DMS79 treated with DMSO at 0.1 percent for 48 hours (cell line): ENCODE data around the gene CCDC110.

Source experiments
- DNase-seq: peaks from one replicate; lab custom pipeline; 2025; lab: John Stamatoyannopoulos, UW

CCDC110 gene

GRCh38 chr4:185472103-185472542 is 590 bp upstream of the CCDC110 start:
- DNase-seq, result peak; percentile 13

- peak; percentile 32 for DNase-seq
Observed at GRCh38 chr4:185470501-185471195, 885 bp downstream of the CCDC110 start.

GRCh38 chr4:185469580-185470154 is 1.9 kb downstream of the CCDC110 start:
- no peak for DNase-seq

- DNase-seq, result no peak
Observed at GRCh38 chr4:185468999-185469398, 2.5 kb downstream of the CCDC110 start.

GRCh38 chr4:185467991-185468390 is 3.5 kb downstream of the CCDC110 start:
- no peak for DNase-seq

- DNase-seq, result no peak
Observed at GRCh38 chr4:185467101-185467500, 4.4 kb downstream of the CCDC110 start.

GRCh38 chr4:185465707-185466106 is 5.8 kb downstream of the CCDC110 start:
- no peak for DNase-seq

GRCh38 chr4:185464887-185465286 is 6.6 kb downstream of the CCDC110 start:
- DNase-seq, result no peak

- DNase-seq, result no peak
Observed at GRCh38 chr4:185464183-185464582, 7.3 kb downstream of the CCDC110 start.

- DNase-seq, result no peak
Observed at GRCh38 chr4:185463541-185463940, 8.0 kb downstream of the CCDC110 start.

- no peak for DNase-seq
Observed at GRCh38 chr4:185461565-185461964, 10.0 kb downstream of the CCDC110 start.

GRCh38 chr4:185457136-185457535 is 14.4 kb downstream of the CCDC110 start:
- DNase-seq, result no peak

- no peak for DNase-seq
Observed at GRCh38 chr4:185456131-185456530, 15.4 kb downstream of the CCDC110 start.

- no peak for DNase-seq
Observed at GRCh38 chr4:185445209-185445608, 26.3 kb downstream of the CCDC110 start.

GRCh38 chr4:185441479-185441878 is 30.1 kb downstream of the CCDC110 start:
- no peak for DNase-seq

- no peak for DNase-seq
Observed at GRCh38 chr4:185437809-185438208, 33.7 kb downstream of the CCDC110 start.

- no peak for DNase-seq
Observed at GRCh38 chr4:185435466-185435865, 36.1 kb downstream of the CCDC110 start.

GRCh38 chr4:185429660-185430059 is 41.9 kb downstream of the CCDC110 start:
- DNase-seq, result no peak

- no peak for DNase-seq
Observed at GRCh38 chr4:185426960-185427688, 44.4 kb downstream of the CCDC110 start.

- peak; percentile 85 for DNase-seq
Observed at GRCh38 chr4:185425647-185426352, 45.7 kb downstream of the CCDC110 start, which contains the start of gene UFSP2. TSS of gene UFSP2 (minus strand) at chr4:185425964. CDS start at chr4:185425868, 96 bp downstream.

GRCh38 chr4:185424905-185425646 is 46.5 kb downstream of the CCDC110 start:
- DNase-seq, result no peak
